Panc1 (cell line): ENCODE data around the gene ARHGEF5. TPM values are rescaled to one million over a fixed set of nuclear protein-coding genes. Genes with fewer than 3 reads are reported as not detected.

Experiments used
- ATAC-seq: fragments of 200-7000 bp; cut with Tn5 transposase; 2 replicates; pipeline ENCODE4 v1.9.1; 2020; ENCODE audit warnings: mild to moderate bottlenecking, moderate library complexity
- BruUV-seq: library from RNA; stranded (reverse); fragments of 400-500 nt; replicated peaks from 2 replicates; lab custom pipeline; 2021; lab: Mats Ljungman, UMichigan
- CTCF ChIA-PET: fragments of 300-600 bp; sonication (Branson Sonifier 250); formaldehyde crosslinking; loops from one replicate; lab custom pipeline; 2022; ENCODE audit warnings: antibody characterized with exemption; lab: Charles Lee
- POLR2A ChIA-PET: fragments of 300-600 bp; sonication (Branson Sonifier 250); formaldehyde crosslinking; loops from one replicate; lab custom pipeline; 2022; ENCODE audit warnings: antibody characterized with exemption; lab: Charles Lee
- DNase-seq: peaks from one replicate; pipeline ENCODE4 v3.0.0-alpha.2; 2010; ENCODE audit warnings: low read depth, low spot score
- H3K27ac ChIP-seq: 2 replicates; pipeline ENCODE4 v1.5.1; 2011; ENCODE audit warnings: mild to moderate bottlenecking, low read length, inconsistent platforms
- H3K27me3 ChIP-seq: fragments of 200-500 bp; sonication (Bioruptor generic); 2 replicates; pipeline ENCODE4 v1.6.0; 2014; ENCODE audit warnings: low read length, inconsistent platforms; ENCODE audit not compliant: control insufficient read depth, insufficient read depth
- H3K36me3 ChIP-seq: fragments of 200-500 bp; sonication (Bioruptor generic); 2 replicates; pipeline ENCODE4 v1.5.1; 2014; ENCODE audit warnings: inconsistent platforms, mild to moderate bottlenecking, low read length, moderate library complexity; ENCODE audit not compliant: control insufficient read depth, insufficient read depth
- H3K4me1 ChIP-seq: 2 replicates; pipeline ENCODE4 v1.5.1; 2011; ENCODE audit warnings: inconsistent platforms, mild to moderate bottlenecking, low read length, moderate library complexity; ENCODE audit not compliant: control insufficient read depth, insufficient read depth
- H3K4me3 ChIP-seq, 2 experiments: 2 replicates each; pipeline ENCODE4 v1.5.1; 2011 to 2012; ENCODE audit warnings: low read depth in 2 of 2, low read length in 2 of 2, mild to moderate bottlenecking in 2 of 2, inconsistent platforms in 1 of 2, moderate library complexity in 1 of 2
- H3K9me3 ChIP-seq: fragments of 200-500 bp; sonication (Bioruptor generic); 2 replicates; pipeline ENCODE4 v1.5.1; 2014; ENCODE audit warnings: low read depth, mild to moderate bottlenecking, inconsistent platforms, low read length, moderate library complexity; ENCODE audit not compliant: control insufficient read depth, insufficient read depth
- CTCF ChIP-seq: fragments of 450-650 bp; IDR thresholded peaks from 2 replicates; pipeline ENCODE4 v1.5.1; 2017; ENCODE audit warnings: mild to moderate bottlenecking
- POLR2AphosphoS5 ChIP-seq: IDR thresholded peaks from 2 replicates; pipeline ENCODE4 v1.6.1; 2012; ENCODE audit warnings: mild to moderate bottlenecking, low read depth, low read length, moderate library complexity
- REST ChIP-seq, 2 experiments: IDR thresholded peaks; 2 replicates each; pipeline ENCODE4 v1.6.1; 2011 to 2012; ENCODE audit warnings: low read depth in 2 of 2, control low read depth in 1 of 2, low read length in 1 of 2, mild to moderate bottlenecking in 1 of 2, moderate library complexity in 1 of 2; ENCODE audit not compliant: insufficient read depth in 1 of 2
- SIN3A ChIP-seq: IDR thresholded peaks from 2 replicates; pipeline ENCODE4 v1.6.1; 2012; ENCODE audit warnings: low read depth, mild to moderate bottlenecking, low read length, moderate library complexity, borderline replicate concordance; ENCODE audit not compliant: insufficient read depth
- TCF7L2 ChIP-seq: IDR thresholded peaks from 2 replicates; pipeline ENCODE4 v1.6.1; 2011; ENCODE audit warnings: mild to moderate bottlenecking, low read depth, low read length, inconsistent platforms
- in situ Hi-C: cut with HindIII; loops from 2 replicates; pipeline ENCODE4 v1.10.0; 2016; ENCODE audit warnings: low sequenced_read_pairs, low pct_unique_long_range_greater_than_20kb
- intact Hi-C: fragments of 100-400 bp; cut with micrococcal nuclease; formaldehyde crosslinking; loops from one replicate; pipeline ENCODE4 v1.10.0; 2022; ENCODE audit not compliant: unreplicated experiment
- total RNA-seq: library from RNA; stranded (reverse); gene quantifications from one replicate; pipeline ENCODE4 v1.2.1, GENCODE V29; 2021; ENCODE audit not compliant: unreplicated experiment

Gene ARHGEF5
- total RNA-seq, 1 experiment from 2014 or later: 37.1 TPM

- intact Hi-C loops: no loop called here
- DNase-seq: no peak
- H3K36me3 ChIP-seq: no peaks in the 10 kb centered on the region
- H3K27me3 ChIP-seq: peaks cover 9% of the 10 kb centered on the region
- ChIA-PET POLR2A (no interaction called here), CTCF (no interaction called here)
- in situ Hi-C loops: no loop called here
- no TSS peak for BruUV-seq
- no peak overlapping the region for H3K27ac ChIP-seq
- no peaks in the 10 kb centered on the region for H3K4me1 ChIP-seq
- TF ChIP-seq CTCF (no peak), TCF7L2 (no peak), REST (IDR thresholded peaks at IDR 0.05; ENCODE audit: insufficient read depth in 1 of 2, low read depth in 2 of 2, low read length in 1 of 2) (no peak), POLR2AphosphoS5 (no peak), SIN3A (no peak)
- H3K4me3 ChIP-seq: no peak overlapping the region
- ATAC-seq: no peak
- H3K9me3 ChIP-seq: no peaks in the 10 kb centered on the region
These were observed 43.1 kb downstream of the ARHGEF5 start for GRCh38 chr7:144398291-144398690.

GRCh38 chr7:144398911-144399310, 43.7 kb downstream of the ARHGEF5 start:
- no peaks in the 10 kb centered on the region for H3K4me1 ChIP-seq
- CTCF ChIA-PET: no interaction called here
- ATAC-seq (no peak), DNase-seq (no peak)
- H3K27ac ChIP-seq: no peak overlapping the region
- intact Hi-C loops: no loop called here
- no peak overlapping the region for H3K4me3 ChIP-seq
- in situ Hi-C loops: no loop called here
- TF ChIP-seq REST (IDR thresholded peaks at IDR 0.05; ENCODE audit: insufficient read depth in 1 of 2, low read depth in 2 of 2, low read length in 1 of 2) (no peak), SIN3A (no peak), POLR2AphosphoS5 (no peak), TCF7L2 (no peak), CTCF (no peak)
- no TSS peak for BruUV-seq
- POLR2A ChIA-PET: no interaction called here
- no peaks in the 10 kb centered on the region for H3K9me3 ChIP-seq
- no peaks in the 10 kb centered on the region for H3K36me3 ChIP-seq
- peaks cover 9% of the 10 kb centered on the region for H3K27me3 ChIP-seq
